ENCODE data around the gene TDRD1.

The TDRD1 gene

DNA sequence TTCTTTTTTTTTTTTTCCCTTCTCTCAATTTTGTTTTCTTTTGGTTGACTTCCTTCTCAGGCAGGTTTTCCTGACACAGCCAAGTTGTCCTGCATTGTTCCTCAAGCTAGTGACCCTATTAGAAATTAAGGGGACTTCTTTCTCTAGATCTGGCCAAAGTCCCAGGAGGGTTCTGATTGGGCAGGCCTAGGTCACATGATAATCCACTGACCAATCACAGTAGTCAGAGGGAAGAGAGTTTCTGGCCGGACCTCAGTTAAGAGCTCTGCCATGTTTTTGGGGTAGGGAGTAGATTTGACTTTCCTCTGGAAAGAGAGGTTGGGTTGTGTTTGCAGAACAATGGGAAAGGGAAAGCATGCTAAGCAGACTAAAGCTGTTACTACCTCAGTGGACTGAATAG is 76.1 kb downstream of the TDRD1 start:
- H3K36me3 ChIP-seq, result no peaks in the 10 kb centered on the region
- H3K27me3 ChIP-seq (ENCODE audit: insufficient read depth, low read depth, severe bottlenecking), result no peaks in the 10 kb centered on the region
- no peaks in the 10 kb centered on the region for H3K9me3 ChIP-seq (ENCODE audit: severe bottlenecking)
- H3K4me3 ChIP-seq (ENCODE audit: low read depth, low read length), result no peak overlapping the region
- TF ChIP-seq, protein P1, sequence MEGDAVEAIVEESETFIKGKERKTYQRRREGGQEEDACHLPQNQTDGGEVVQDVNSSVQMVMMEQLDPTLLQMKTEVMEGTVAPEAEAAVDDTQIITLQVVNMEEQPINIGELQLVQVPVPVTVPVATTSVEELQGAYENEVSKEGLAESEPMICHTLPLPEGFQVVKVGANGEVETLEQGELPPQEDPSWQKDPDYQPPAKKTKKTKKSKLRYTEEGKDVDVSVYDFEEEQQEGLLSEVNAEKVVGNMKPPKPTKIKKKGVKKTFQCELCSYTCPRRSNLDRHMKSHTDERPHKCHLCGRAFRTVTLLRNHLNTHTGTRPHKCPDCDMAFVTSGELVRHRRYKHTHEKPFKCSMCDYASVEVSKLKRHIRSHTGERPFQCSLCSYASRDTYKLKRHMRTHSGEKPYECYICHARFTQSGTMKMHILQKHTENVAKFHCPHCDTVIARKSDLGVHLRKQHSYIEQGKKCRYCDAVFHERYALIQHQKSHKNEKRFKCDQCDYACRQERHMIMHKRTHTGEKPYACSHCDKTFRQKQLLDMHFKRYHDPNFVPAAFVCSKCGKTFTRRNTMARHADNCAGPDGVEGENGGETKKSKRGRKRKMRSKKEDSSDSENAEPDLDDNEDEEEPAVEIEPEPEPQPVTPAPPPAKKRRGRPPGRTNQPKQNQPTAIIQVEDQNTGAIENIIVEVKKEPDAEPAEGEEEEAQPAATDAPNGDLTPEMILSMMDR (IDR thresholded peaks at IDR 0.05; ENCODE audit: low read depth, low read length), result no peak
- no peak overlapping the region for H3K27ac ChIP-seq
- no peak for DNase-seq

DNA sequence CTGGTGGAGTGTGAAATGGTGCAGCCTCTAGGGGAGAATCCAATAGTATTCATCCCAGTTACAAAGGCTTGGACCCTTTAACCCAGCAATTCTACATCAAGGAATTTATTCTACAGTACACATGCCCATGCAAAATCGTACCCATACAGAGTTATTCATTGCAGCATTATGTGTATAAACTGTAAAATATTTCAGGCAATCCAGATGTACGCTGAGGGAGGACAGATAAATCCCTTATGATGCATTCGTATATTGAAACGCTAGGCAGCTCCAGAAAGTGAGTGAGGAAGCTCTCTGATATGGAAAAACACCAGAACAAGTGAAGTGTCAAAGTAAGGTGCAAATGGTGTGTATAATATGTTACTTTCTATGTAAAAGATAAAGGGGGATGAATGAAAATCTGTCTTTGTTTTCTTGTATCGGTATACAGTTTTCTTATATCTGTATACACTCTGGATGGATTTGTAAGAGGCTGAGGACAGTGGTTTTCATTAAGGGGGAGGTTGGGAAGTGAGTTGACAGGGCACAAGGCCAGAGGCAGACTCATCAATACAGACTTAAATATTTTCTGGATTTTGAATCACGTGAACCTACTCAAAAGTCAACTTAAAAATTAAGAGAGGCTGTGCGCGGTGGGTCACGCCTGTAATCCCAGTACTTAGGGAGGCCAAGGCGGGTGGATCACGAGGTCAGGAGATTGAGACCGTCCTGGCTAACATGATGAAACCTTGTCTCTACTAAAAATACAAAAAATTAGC is 77.0 kb downstream of the TDRD1 start:
- no peaks in the 10 kb centered on the region for H3K9me3 ChIP-seq (ENCODE audit: severe bottlenecking)
- no peak overlapping the region for H3K4me3 ChIP-seq (ENCODE audit: low read depth, low read length)

DNA sequence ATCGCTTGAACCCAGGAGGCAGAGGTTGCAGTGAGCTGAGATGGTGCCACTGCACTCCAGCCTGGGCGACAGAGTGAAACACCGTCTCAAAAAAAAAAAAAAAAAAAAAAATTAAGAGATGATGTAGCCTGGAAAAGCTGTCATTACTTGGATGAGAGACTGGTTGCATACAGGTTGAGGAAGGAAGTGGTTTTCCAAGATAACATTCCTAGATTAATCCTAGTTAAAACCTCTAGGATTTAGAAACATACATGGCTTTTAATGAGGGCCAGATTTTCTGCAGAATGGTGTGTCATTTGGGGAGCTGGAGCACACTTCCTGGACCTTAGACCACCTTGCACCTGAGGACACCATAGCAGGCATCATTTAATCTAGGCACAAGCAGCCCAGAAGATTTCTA is 77.7 kb downstream of the TDRD1 start:
- Histone ChIP-seq H3K4me3 (ENCODE audit: low read depth, low read length) (no peak overlapping the region), H3K36me3 (no peaks in the 10 kb centered on the region), H3K27me3 (ENCODE audit: insufficient read depth, low read depth, severe bottlenecking) (no peaks in the 10 kb centered on the region), H3K9me3 (ENCODE audit: severe bottlenecking) (no peaks in the 10 kb centered on the region), H3K27ac (no peak overlapping the region)
- TF ChIP-seq, protein P1 (IDR thresholded peaks at IDR 0.05; ENCODE audit: low read depth, low read length), result no peak
- DNase-seq, result no peak

More for the DNA sequence above, 77.0 kb downstream of the TDRD1 start:
- no peaks in the 10 kb centered on the region for H3K36me3 ChIP-seq
- TF ChIP-seq, protein P1 (IDR thresholded peaks at IDR 0.05; ENCODE audit: low read depth, low read length), result no peak
- DNase-seq, result no peak
- no peaks in the 10 kb centered on the region for H3K27me3 ChIP-seq (ENCODE audit: insufficient read depth, low read depth, severe bottlenecking)
- no peak overlapping the region for H3K27ac ChIP-seq

DNA sequence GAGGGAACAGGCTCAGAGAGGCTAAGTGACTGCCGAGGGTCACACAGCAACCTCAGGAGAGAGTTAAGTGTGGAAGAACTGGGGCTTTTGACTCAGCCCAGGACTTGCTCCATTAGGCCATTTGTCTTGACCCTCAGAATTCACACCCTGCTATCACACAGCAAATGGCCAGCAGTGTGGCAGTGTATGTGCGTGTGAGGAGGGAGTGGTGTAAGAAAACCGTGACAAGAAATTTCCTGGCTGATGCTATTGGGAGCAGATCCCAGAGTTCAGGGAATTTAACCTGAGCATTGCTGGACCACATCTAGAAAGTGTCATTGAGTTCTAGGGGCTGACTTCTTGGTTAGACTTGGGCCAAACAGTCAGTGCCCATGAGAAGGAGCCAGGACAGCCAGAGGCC is 78.3 kb downstream of the TDRD1 start:
- H3K27me3 ChIP-seq (ENCODE audit: insufficient read depth, low read depth, severe bottlenecking), result no peaks in the 10 kb centered on the region
- no peaks in the 10 kb centered on the region for H3K9me3 ChIP-seq (ENCODE audit: severe bottlenecking)
- no peak overlapping the region for H3K4me3 ChIP-seq (ENCODE audit: low read depth, low read length)
- TF ChIP-seq, protein P1 (IDR thresholded peaks at IDR 0.05; ENCODE audit: low read depth, low read length), result no peak
- no peak for DNase-seq
- H3K36me3 ChIP-seq, result no peaks in the 10 kb centered on the region
- H3K27ac ChIP-seq, result no peak overlapping the region

DNA sequence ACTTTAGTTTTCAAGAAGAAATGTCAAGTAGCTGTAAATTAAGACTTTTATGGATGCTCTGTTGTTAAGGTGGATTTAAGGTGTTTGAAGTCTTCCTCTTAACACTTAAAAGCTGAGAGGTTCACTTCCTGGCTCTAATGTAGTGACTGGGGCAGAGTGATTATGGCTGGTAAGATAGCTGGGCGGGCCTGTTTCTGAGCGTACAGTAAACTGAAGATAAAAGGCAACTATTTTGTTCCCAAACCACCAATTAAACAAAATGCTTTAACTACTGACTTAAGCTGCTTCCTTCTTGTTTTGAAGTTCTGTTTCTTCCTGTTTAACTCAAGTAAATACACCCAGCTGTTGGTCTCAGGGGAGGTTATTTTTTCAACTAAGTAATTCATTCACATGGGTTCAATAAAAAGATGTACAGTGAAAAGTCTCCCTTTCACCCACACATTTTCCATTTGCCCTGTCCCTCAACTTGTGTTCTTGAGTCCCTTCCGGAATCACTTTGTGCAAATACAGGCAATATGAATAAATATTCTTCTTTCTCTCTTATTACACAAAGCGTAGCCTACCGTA is 79.2 kb downstream of the TDRD1 start:
- no peak for DNase-seq
- no peaks in the 10 kb centered on the region for H3K27me3 ChIP-seq (ENCODE audit: insufficient read depth, low read depth, severe bottlenecking)
- no peak overlapping the region for H3K27ac ChIP-seq
- H3K36me3 ChIP-seq, result no peaks in the 10 kb centered on the region
- H3K9me3 ChIP-seq (ENCODE audit: severe bottlenecking), result no peaks in the 10 kb centered on the region
- no peak overlapping the region for H3K4me3 ChIP-seq (ENCODE audit: low read depth, low read length)
- TF ChIP-seq, protein P1 (IDR thresholded peaks at IDR 0.05; ENCODE audit: low read depth, low read length), result no peak

Measured in WERI-Rb-1 (cell line).